Muscle of leg (tissue), 16 donors: Measurements from ENCODE around the gene TSPO. TPM values are rescaled to one million over a fixed set of nuclear protein-coding genes. Genes with fewer than 3 reads are reported as not detected.
"Not testable (repeated sequence)": the region's sequence is repeated elsewhere in the genome, so short reads cannot be mapped to it uniquely, and the experiment has no call there.

Source experiments
- DNase-seq: peaks from one replicate; pipeline ENCODE4 v3.0.0; 2013
- H3K27ac ChIP-seq: one replicate; pipeline ENCODE4 v1.5.1; 2013; ENCODE audit warnings: mild to moderate bottlenecking, low read length, control low read depth
- H3K27me3 ChIP-seq: one replicate; pipeline ENCODE4 v1.6.1; 2013; ENCODE audit warnings: low read length; ENCODE audit not compliant: control insufficient read depth, insufficient read depth
- H3K36me3 ChIP-seq: one replicate; pipeline ENCODE4 v1.6.1; 2013; ENCODE audit warnings: low read length; ENCODE audit not compliant: control insufficient read depth, insufficient read depth
- H3K4me1 ChIP-seq: one replicate; pipeline ENCODE4 v1.6.1; 2013; ENCODE audit warnings: low read length; ENCODE audit not compliant: control insufficient read depth, insufficient read depth
- H3K4me3 ChIP-seq: one replicate; pipeline ENCODE4 v1.5.1; 2013; ENCODE audit warnings: low read length, control low read depth
- H3K9me3 ChIP-seq: replicated peaks from 2 replicates; pipeline ENCODE4 v1.6.1; 2013; ENCODE audit warnings: low read depth, low read length; ENCODE audit not compliant: control insufficient read depth
- WGBS: methylation state at CpG from one replicate; pipeline ENCODE4 v1.1.5; 2013; ENCODE audit warnings: missing lambda C conversion rate; ENCODE audit not compliant: insufficient coverage; 5-methylcytosine and 5-hydroxymethylcytosine counted together
- long read RNA-seq, 11 donors: transcript quantifications; one replicate each; lab custom pipeline, GENCODE V29; 2026
- polyA plus RNA-seq, 8 donors: library from polyadenylated mRNA; unstranded; fragments of 120-200 nt; gene quantifications; one replicate each; pipeline versions ENCODE4 v1.2.1 to v1.2.3, GENCODE V29; 2013; ENCODE audit warnings: inconsistent platforms in 1 of 8, low replicate concordance in 1 of 8; ENCODE audit not compliant: insufficient read length in 8 of 8, insufficient read depth in 1 of 8
- total RNA-seq: library from RNA; stranded (reverse); fragments of 120-200 nt; gene quantifications from one replicate; pipeline ENCODE4 v1.2.4, GENCODE V29; 2013

The TSPO gene
- total RNA-seq: 126 TPM
- polyA plus RNA-seq: 10 to 100 TPM; 57.9 to 75.4 (median 66.6) TPM
- long read RNA-seq, donor 1, transcript TSPO-202 (4 exons, 881 nt): major isoform, 25 of 54 reads
- long read RNA-seq, donor 1, partial matches to known transcripts: 27 of 54 reads
- long read RNA-seq, donor 1, other reads (novel, unspliced or antisense): 0 of 54 reads
- long read RNA-seq, donor 2, transcript TSPO-202 (4 exons, 881 nt): major isoform, 7 of 20 reads
- long read RNA-seq, donor 2, partial matches to known transcripts: 12 of 20 reads
- long read RNA-seq, donor 2, other reads (novel, unspliced or antisense): 0 of 20 reads
- long read RNA-seq, donor 3, transcript TSPO-202 (4 exons, 881 nt): major isoform, 78 of 148 reads
- long read RNA-seq, donor 3, partial matches to known transcripts: 66 of 148 reads
- long read RNA-seq, donor 3, other reads (novel, unspliced or antisense): 0 of 148 reads
- long read RNA-seq, donor 4, transcript TSPO-202 (4 exons, 881 nt): major isoform, 63 of 118 reads
- long read RNA-seq, donor 4, partial matches to known transcripts: 53 of 118 reads
- long read RNA-seq, donor 4, other reads (novel, unspliced or antisense): 0 of 118 reads
- long read RNA-seq, donor 5, transcript TSPO-206 (3 exons, 636 nt): minor isoform, 5 of 278 reads
- long read RNA-seq, donor 5, transcript TSPO-202 (4 exons, 881 nt): major isoform, 176 of 278 reads
- long read RNA-seq, donor 5, partial matches to known transcripts: 95 of 278 reads
- long read RNA-seq, donor 5, other reads (novel, unspliced or antisense): 0 of 278 reads
- long read RNA-seq, donor 6, transcript TSPO-202 (4 exons, 881 nt): major isoform, 152 of 242 reads
- long read RNA-seq, donor 6, transcript TSPO-203 (4 exons, 1,075 nt): minor isoform, 5 of 242 reads
- long read RNA-seq, donor 6, partial matches to known transcripts: 81 of 242 reads
- long read RNA-seq, donor 6, other reads (novel, unspliced or antisense): 0 of 242 reads
- long read RNA-seq, donor 7, transcript TSPO-202 (4 exons, 881 nt): major isoform, 91 of 189 reads
- long read RNA-seq, donor 7, partial matches to known transcripts: 96 of 189 reads
- long read RNA-seq, donor 7, other reads (novel, unspliced or antisense): 0 of 189 reads
- long read RNA-seq, donor 8, transcript TSPO-202 (4 exons, 881 nt): major isoform, 43 of 88 reads
- long read RNA-seq, donor 8, partial matches to known transcripts: 44 of 88 reads
- long read RNA-seq, donor 8, other reads (novel, unspliced or antisense): 0 of 88 reads
- long read RNA-seq, donor 9, transcript TSPO-202 (4 exons, 881 nt): major isoform, 56 of 146 reads
- long read RNA-seq, donor 9, partial matches to known transcripts: 87 of 146 reads
- long read RNA-seq, donor 9, other reads (novel, unspliced or antisense): 0 of 146 reads
- long read RNA-seq, donor 10, transcript TSPO-202 (4 exons, 881 nt): major isoform, 83 of 149 reads
- long read RNA-seq, donor 10, partial matches to known transcripts: 65 of 149 reads
- long read RNA-seq, donor 10, other reads (novel, unspliced or antisense): 0 of 149 reads
- long read RNA-seq, donor 11, transcript TSPO-202 (4 exons, 881 nt): major isoform, 70 of 125 reads
- long read RNA-seq, donor 11, partial matches to known transcripts: 47 of 125 reads
- long read RNA-seq, donor 11, other reads (novel, unspliced or antisense): 0 of 125 reads

- H3K27me3 ChIP-seq: peaks cover 3% of the 10 kb centered on the region
- peak within 1 kb of the TSS; percentile 70 for H3K27ac ChIP-seq
- peak; percentile 70 for DNase-seq
- H3K4me1 ChIP-seq: peaks cover 32% of the 10 kb centered on the region
- 1% methylated on average over 70 of the region's 75 CpGs for WGBS
- H3K9me3 ChIP-seq: no peaks in the 10 kb centered on the region
- H3K36me3 ChIP-seq: no peaks in the 10 kb centered on the region
- peak within 1 kb of the TSS; percentile 64 for H3K4me3 ChIP-seq
These were observed at the start of gene TSPO for GRCh38 chr22:43151251-43152002. TSS of gene TSPO (plus strand) at chr22:43151559. CDS start at chr22:43159239, 7,680 bp downstream.

GRCh38 chr22:43104056-43104625 is 47.2 kb upstream of the TSPO start:
- not testable (repeated sequence) for H3K9me3 ChIP-seq, H3K4me3 ChIP-seq, H3K27ac ChIP-seq, DNase-seq, H3K36me3 ChIP-seq, H3K4me1 ChIP-seq
- 68% methylated on average over 7 of the region's 15 CpGs for WGBS
- H3K27me3 ChIP-seq: peaks cover 17% of the 10 kb centered on the region

- H3K36me3 ChIP-seq, H3K27ac ChIP-seq, H3K4me1 ChIP-seq, H3K4me3 ChIP-seq, DNase-seq, H3K9me3 ChIP-seq: not testable (repeated sequence)
- H3K27me3 ChIP-seq: peaks cover 25% of the 10 kb centered on the region
- 100% methylated on average over 1 of the region's 3 CpGs for WGBS
These were observed 46.4 kb upstream of the TSPO start for GRCh38 chr22:43104950-43105349.

- Histone ChIP-seq H3K36me3 (no peaks in the 10 kb centered on the region), H3K4me3 (no peak overlapping the region), H3K27ac (no peak overlapping the region), H3K27me3 (peaks cover 38% of the 10 kb centered on the region), H3K9me3 (no peaks in the 10 kb centered on the region), H3K4me1 (peaks cover 11% of the 10 kb centered on the region)
- 77% methylated on average over 8 of the region's 8 CpGs for WGBS
- no peak for DNase-seq
These were observed 45.1 kb upstream of the TSPO start for GRCh38 chr22:43106302-43106701.

- DNase-seq: no peak
- Histone ChIP-seq H3K36me3 (no peaks in the 10 kb centered on the region), H3K27me3 (peaks cover 68% of the 10 kb centered on the region)
These were observed 41.8 kb upstream of the TSPO start for GRCh38 chr22:43109511-43109910.

GRCh38 chr22:43109921-43110443 is 41.4 kb upstream of the TSPO start:
- Histone ChIP-seq H3K4me3 (peak overlapping the region; percentile 19), H3K27ac (no peak overlapping the region), H3K9me3 (no peaks in the 10 kb centered on the region), H3K4me1 (peaks cover 17% of the 10 kb centered on the region), H3K36me3 (no peaks in the 10 kb centered on the region), H3K27me3 (peaks cover 73% of the 10 kb centered on the region)
- 0% methylated on average over 12 of the region's 32 CpGs for WGBS
- no peak for DNase-seq

More at GRCh38 chr22:43109511-43109910, 41.8 kb upstream of the TSPO start:
- no peaks in the 10 kb centered on the region for H3K9me3 ChIP-seq
- H3K27ac ChIP-seq: no peak overlapping the region
- WGBS: no CpG with 5 or more reads among the region's 5 CpGs
- no peak overlapping the region for H3K4me3 ChIP-seq
- H3K4me1 ChIP-seq: peaks cover 17% of the 10 kb centered on the region

GRCh38 chr22:43110444-43110926 is 40.9 kb upstream of the TSPO start, which contains the start of gene BIK:
TSS of gene BIK (plus strand) at chr22:43110750. CDS start at chr22:43124023, 13,273 bp downstream.
- peak within 1 kb of the TSS; percentile 27 for H3K4me3 ChIP-seq
- no peaks in the 10 kb centered on the region for H3K9me3 ChIP-seq
- no peaks in the 10 kb centered on the region for H3K36me3 ChIP-seq
- 0% methylated on average over 49 of the region's 49 CpGs for WGBS
- peaks cover 17% of the 10 kb centered on the region for H3K4me1 ChIP-seq
- peak; percentile 45 for DNase-seq
- H3K27me3 ChIP-seq: peaks cover 73% of the 10 kb centered on the region
- no peak within 1 kb of the TSS for H3K27ac ChIP-seq

GRCh38 chr22:43110927-43111623 is 40.3 kb upstream of the TSPO start:
- DNase-seq: no peak
- 1% methylated on average over 84 of the region's 86 CpGs for WGBS
- Histone ChIP-seq H3K4me1 (peaks cover 17% of the 10 kb centered on the region), H3K4me3 (peak overlapping the region; percentile 27), H3K27ac (no peak overlapping the region), H3K27me3 (peaks cover 73% of the 10 kb centered on the region), H3K9me3 (no peaks in the 10 kb centered on the region), H3K36me3 (no peaks in the 10 kb centered on the region)
